IPS-11a (cell line): ENCODE measurements around the gene CPNE6.
A peak's percentile ranks its signal among the peaks of the same experiment; 100 is the strongest.

ENCODE experiments used
- H3K4me3 ChIP-seq: one replicate; pipeline ENCODE4 v1.5.1; 2013; ENCODE audit warnings: low read depth, low read length, control low read depth

Gene CPNE6

DNA sequence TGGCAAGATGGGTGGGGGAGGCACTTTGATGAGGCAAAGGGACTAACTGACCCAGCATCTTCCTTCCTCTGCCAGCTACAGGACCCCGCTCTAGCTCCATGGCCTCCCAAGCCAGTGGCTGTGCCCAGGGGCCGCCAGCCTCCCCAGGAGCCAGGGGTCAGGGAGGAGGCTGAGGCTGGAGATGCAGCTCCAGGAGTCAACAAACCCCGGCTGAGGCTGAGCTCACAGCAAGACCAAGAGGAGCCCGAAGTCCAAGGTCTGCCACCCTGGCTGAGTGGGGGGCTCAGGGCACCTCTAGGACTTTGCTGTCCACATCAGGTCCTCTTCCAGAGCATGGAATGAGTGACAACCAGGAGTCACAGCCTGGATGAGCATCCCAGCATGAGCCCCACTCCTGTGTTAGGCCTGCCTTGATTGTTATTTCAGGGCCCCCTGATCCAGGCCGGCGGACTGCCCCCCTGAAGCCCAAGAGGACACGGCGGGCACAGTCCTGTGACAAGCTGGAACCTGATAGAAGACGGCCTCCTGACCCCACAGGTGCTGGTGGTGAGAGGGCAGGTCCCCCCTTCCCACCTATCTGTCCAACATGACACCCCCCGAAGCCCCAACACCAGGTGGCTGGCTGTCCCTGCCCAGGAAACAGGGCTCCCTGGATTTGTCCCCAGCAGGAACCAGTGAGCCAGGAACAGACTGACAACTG is 2.5 kb upstream of the CPNE6 start:
- H3K4me3 ChIP-seq: no peak overlapping the region

DNA sequence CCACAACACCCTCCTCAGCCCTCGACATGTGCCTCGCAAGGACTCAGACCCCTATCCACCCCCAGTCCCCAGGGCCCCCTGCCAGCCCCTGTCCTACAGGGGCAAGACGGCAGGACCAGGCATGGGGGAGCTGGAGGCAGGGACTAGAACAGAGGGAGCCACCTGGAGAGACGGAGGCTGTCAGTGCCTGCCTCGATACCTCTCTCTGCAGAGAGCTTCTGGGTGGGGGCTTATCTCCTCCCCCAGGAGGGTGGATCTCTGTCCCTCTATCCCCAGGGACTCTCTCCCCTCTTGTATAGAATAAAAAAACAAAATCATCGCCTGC is 2.0 kb upstream of the CPNE6 start:
- H3K4me3 ChIP-seq: no peak overlapping the region

DNA sequence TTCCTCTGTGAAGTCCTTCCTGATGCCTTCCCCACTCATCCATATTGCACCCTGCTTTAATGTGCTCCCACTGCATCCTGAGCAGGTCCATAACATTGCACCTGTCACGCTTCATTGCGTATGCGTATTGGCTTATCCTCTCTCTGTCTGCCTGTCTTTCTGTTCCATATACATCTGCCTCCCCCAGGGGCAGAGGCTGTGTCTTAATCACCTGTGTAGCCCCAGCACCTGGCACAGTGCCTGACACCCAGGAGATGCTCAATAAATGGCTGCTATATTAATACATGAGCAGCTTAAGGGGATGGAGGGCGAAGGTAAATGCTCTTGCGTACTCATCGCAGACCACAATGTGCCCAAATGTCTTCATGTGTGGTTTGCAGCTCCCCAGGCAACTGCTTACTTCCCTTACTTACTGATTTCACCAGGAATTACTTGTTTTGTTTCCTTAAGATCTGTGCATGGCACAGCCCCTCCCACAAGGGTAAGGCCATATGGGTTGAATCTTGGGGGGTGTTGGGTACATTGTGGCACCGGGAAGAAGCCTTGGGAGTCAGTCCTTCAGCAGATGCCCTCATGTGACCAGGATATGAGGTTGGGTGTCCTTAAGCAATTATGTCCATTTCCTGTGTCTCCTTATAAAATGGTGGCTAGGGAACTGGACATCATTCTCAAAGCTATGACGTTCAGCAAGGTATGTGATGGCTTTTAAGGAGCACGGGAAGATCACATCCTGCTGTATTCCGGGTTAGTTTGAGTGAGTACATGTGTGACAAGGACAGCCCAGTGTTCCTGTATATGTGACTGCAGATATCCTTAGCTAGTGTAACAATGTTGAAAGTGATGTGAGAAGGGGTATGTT is 848 bp upstream of the CPNE6 start:
- H3K4me3 ChIP-seq: no peak overlapping the region

DNA sequence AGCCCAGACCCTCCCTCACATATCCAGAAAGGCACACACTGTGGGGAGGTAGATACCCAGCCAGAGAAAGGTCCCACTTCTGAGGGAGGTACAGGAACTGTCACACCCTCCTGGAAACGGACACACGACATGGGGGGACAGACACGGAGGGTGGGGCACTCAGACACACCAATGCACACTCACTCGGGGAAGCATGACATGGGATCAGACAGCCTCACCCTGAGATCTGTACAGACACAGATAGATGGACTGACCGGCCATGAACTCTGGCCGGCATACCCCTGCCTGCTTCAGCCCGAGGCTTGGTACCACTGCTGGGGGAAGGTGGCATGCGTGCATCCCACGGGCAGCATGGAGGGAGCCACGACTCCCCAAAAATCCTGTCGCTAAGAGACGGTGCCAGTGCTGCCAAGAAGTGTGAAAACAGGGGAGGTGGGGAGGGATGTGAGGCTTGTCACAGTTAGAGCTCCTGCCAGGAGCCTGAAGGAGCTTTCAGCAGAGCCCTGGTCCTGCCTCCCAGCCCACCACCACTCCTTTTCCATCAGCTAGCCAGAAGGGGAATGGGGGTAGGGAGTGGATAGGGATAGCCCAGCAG is 571 bp downstream of the CPNE6 start:
- no peak overlapping the region for H3K4me3 ChIP-seq

DNA sequence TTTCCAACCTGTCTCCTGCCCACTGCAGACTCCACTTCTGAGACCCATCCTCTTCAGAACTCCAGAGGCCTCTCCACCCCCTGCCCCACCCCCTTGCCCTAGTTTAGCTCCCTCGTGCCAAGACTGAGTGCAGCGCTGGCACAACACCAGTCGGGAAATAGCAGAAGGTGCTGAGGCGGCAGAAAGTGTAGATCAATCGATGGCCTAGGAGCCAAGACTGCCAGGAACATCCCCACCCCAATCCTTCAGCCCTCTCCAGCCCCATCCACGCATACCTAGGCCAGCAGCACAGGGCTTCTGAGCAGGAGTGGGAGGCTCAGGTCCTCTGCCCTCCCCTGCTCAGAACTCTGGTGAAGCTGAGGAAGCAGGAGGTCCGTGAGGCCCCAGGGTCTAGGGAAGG is 1.1 kb downstream of the CPNE6 start:
- no peak overlapping the region for H3K4me3 ChIP-seq

DNA sequence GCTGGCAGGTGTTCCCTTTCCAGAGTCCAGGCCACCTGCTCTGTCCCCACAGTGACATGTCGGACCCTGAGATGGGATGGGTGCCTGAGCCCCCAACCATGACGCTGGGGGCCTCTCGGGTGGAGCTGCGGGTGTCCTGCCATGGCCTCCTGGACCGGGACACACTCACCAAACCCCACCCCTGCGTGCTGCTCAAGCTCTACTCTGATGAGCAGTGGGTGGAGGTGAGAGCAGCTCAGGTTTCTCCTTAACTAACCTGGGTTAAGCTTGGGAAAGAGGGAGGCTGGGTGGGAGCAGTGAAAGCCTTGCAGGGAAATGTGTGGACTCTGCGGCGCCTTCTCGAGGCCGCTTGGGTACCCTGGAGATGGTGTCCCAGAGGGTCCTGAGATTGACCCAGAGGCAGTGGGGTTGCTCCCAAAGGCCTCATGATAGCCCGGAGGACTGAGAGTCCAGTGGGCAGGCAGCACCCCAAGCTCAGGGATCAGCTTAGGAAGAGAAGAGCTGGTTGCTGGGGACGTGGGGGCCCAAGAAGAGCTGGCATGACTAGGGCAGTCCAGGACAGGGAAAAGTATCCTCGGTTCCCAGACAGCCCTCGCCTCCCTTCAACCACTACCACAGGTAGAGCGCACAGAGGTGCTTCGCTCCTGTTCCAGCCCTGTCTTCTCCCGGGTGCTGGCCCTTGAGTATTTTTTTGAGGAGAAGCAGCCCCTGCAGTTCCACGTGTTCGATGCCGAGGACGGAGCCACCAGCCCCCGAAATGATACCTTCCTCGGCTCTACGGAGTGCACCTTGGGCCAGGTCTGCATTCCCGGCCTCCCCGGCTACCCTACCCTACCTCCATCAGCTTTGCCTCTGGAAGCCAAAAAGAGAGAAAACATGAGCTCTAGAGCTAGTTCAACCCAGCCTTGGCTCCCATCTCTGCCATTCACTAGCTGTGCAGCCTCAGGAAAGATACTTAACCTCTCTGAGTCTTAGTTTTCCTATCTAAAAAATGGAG is 1.8 kb downstream of the CPNE6 start:
- no peak overlapping the region for H3K4me3 ChIP-seq

DNA sequence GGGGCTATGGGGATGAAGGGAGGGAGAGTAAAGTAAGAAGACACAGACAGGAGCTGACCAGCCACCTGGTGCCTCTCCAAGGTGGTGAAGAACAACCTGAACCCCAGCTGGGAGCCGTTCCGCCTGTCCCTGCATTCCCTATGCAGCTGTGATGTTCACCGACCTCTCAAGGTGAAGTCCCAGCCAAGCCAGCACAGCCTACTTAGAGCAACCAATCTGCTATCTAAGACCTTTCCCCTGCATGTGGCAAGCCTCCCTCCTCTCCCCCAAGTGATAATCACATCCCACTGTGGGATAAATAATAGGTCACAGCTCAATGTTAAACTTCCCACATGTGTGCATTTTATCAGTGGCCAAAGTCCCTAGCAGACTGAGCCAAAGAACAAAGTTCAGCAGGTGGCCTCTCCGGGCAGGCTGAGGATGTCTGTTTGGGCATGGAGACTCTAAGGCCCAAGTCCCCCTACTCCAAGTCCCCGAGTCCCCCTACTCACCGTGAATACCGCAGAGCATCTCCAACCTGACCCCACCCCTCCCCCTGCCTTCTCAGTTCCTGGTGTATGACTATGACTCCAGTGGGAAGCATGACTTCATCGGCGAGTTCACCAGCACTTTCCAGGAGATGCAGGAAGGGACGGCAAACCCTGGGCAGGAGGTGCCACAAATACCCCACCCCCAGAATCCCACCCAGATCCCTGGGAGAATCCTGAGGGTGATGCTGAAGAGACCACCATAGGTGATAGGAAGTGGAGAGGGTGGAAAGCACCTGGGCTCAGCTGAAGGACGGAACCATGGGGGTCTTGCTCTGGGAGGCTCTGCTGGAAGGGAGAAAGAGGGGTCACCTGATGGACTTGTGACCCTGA is 3.5 kb downstream of the CPNE6 start:
- H3K4me3 ChIP-seq: no peak overlapping the region

DNA sequence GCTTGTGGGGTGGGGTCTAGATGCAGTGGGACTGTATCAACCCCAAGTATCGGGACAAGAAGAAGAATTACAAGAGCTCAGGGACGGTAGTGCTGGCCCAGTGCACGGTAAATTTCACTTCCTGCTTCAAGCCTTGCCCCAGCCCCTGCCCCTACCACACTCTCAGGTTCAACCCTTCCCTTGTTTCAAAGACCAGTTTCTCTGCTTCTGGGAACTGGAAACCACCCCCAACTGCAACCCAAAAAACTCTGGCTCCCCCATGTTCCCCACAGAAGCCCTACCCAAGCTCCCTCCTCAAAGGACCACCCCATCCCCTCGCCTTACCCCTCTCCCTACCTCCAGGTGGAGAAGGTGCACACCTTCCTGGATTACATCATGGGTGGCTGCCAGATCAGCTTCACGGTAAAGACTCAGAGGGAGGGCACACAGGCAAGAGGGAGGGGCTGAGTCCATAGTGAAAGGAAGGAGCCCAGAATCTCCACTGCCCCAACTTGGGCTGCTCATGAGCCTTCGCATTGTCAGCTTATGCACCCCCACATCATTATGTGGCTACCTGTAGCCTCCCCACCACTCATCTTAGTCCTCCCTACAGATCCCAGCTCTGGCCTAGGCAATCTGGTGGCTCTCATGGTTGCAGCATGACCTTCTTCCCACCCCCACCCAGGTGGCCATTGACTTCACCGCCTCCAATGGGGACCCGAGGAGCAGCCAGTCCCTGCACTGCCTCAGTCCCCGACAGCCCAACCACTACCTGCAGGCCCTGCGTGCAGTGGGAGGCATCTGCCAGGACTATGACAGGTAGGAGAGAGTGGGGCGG is 4.3 kb downstream of the CPNE6 start:
- H3K4me3 ChIP-seq: no peak overlapping the region

DNA sequence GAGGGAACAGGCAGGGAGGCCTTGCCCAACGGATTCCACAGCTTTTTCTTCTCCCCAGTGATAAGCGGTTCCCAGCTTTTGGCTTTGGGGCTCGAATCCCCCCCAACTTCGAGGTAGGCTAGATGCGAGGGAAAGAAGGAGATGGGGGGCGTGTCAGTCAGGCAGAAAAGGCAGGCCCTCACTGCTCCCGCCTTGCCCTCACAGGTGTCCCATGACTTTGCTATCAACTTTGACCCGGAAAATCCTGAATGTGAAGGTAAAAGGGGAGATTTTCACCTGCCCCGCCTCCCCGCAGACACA is 4.9 kb downstream of the CPNE6 start:
- H3K4me3 ChIP-seq: no peak overlapping the region

DNA sequence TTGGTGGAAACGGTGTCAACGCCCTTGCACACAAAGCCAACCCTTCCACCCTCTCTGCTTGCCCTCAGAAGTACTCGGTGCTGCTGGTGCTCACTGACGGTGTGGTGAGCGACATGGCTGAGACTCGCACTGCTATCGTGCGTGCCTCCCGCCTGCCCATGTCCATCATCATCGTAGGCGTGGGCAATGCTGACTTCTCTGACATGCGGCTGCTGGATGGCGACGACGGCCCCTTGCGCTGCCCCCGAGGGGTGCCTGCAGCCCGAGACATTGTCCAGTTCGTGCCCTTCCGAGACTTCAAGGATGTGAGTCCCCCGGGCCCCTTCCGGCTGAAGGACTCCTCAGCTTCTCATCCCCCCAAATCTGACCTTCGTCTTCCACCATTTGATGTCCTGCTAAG is 5.7 kb downstream of the CPNE6 start:
- H3K4me3 ChIP-seq: no peak overlapping the region

DNA sequence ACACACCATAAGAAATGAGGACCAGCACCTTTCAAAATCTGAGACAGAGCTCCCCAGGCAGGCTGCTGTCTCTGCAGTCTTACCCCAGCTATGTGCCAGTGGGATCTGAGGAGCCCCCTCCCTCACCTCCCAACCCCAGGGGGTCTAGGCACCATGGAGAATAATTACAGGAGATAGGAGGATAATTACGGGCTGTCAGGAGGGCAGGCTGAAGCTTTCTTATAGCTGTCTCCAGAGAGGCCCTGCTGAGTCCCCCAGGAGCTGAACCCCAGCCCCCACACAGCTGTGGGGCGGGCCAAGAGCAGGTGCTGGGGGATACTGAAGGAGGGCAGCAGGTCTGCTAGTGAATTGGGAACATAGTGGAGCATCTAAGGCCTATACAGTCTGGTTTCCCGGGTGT is 6.8 kb downstream of the CPNE6 start:
- no peak overlapping the region for H3K4me3 ChIP-seq

DNA sequence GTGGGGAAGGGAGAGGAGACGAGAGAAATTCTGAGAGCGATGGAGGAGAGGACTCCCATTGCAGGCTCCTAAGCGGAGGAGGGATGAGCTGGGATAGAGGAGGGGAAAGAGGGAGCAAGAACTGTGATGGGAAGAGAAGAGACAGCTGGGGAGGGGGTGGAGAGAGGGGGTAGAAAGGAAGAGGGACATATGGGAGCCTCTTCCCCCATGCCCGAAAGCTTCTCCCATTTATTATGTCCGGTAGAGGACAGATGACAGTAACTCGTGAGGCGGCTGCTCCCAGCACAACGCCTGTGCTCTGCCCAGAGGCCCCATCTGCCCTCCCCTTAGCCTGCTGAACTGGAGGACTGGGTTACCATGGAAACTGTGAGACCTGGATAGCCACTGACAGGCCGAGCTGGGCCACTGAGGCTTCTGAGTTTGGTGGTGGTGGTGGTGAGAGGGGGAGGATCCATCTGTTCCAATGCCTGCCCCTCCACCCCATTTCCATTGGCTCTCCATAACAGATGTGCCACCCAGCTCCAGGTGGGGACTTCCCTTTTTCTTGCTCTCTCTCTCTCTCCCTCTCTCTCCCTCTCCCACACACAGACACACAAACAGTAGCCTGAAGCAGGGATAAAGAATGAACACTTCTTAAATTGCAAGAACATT is 8.3 kb downstream of the CPNE6 start:
- H3K4me3 ChIP-seq: no peak overlapping the region

DNA sequence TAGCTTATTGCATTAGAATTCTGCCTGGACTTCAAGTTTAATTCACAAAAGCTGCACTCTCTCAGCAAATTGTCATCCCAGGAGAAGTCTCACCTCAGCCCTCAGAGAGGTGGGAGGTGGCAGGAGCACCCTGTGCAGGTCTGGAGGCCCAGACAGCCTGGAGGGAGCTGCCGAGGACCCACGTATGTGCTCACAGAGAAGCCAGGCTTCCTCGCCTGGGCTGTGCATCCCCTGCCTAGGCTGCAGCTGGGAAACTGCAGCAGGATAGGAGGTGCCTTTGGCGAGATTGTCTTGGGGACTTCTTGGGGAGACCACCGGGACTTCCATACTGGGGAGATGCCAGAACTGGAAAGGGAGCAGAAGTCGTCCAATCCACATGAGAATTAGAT is 8.8 kb downstream of the CPNE6 start:
- no peak overlapping the region for H3K4me3 ChIP-seq

DNA sequence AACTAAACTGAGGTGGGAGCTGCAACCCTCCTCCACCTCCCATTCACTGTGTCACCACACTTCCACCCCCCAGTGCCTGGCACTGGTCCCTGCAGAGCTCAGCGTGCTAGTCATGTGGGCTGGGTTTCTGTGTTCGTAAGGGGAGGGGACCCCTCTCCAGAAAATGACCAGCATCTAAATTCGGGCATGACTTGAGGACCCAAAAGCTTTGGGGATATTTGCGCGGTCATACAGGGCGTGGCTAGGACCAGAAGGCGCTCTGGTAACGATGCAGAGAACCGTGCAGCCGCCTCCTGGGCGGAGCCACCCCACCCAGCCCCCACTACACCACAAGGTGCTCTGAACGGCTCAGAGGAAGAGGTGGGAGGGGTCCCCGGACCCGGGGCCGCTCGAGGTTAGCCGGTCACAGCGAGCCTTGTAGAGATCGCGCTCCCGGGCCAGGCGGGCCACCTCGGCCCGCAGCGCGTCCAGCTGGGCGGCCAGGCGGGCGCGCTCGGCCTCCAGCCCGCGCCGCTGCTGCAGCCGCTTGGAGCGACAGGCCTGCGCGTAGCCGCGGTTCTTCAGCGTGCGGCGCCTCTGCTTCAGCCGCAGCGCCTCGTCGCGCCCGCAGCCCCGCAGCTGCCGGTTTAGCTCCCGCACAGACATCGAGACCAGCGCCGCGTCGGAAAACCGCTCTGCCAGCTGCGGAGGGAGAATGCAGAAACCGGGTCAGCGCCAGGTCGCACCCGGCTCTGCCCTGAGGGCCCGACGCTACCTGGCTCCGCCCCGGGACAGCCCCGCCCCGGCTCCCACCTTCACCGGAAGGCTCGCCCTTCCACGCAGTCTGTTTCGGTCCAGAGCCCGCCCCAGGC is 9.8 kb downstream of the CPNE6 start:
- peak overlapping the region; percentile 60 for H3K4me3 ChIP-seq

DNA sequence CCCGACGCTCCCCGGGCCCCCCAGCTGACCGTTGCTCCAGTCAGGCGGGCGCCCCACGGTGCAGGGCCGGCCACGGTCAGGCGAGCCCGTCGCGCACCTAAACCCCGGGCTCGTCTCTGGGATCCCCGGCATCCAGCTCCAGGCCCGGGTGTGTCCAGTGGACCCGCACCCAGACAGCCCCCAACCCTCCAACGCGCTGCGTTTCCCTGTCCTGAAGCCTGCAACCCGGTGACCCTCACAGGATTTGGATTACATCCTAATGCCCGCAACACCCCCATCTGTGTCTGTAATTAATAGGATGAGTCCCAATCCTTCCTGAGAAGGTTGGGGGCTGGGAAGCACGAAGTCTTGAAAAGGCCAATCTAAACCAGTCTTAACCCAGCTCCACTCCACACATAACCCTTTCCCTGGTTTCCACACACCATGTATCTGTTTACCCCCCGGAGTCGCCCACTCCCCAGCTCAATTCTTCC is 10.4 kb downstream of the CPNE6 start:
- peak overlapping the region; percentile 60 for H3K4me3 ChIP-seq

DNA sequence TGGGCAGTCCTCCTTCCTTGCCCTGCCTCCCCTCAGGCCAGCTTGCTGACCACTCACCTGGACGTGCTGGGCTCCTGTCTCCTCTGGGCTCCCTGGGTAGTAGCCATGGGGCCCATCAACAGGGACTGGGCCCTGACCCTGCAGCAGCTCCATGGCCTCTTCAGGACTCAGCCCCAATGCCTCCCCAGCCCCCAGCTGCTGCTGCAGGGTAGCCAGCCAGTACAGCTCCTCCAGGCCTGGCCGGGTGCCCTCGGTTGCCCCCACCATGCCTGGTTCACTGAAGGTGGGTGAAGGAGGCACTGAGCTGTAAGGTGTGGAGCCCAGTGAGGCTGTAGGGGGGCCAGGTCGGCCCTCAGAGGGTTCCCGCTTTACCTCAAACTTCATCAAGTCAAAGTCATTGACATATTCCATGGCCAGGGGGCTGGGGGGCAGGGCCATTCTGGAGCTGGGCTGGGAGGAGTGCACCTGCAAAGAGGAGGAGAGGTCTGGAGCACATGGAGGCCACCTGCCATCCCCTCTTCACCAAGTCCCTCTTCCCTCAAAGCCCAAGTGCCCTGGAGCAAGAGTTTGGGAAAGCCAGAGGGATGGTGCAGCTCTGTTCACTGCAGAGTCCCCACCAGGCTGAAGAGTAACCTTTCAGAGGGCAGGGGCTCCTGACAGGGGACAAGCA is 11.2 kb downstream of the CPNE6 start:
- no peak overlapping the region for H3K4me3 ChIP-seq

DNA sequence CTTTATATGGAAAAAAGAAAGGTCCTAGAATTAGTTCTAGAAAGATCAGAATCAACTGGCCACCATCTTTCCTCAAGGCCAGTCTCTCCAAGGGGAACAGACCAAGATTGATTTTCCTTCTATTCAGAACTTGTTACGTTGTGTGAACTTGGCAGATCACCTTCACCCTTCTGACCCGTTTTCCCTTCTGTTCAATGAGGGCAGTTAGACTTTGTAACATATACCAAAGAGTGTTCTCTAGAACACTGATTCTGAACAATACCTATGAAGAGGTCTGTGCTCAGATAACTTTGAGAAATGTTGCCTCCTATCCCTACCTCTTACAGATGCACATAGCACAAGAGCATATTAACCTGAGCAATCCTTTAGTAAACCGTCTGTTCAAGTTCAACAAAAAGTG is 12.1 kb downstream of the CPNE6 start:
- H3K4me3 ChIP-seq: no peak overlapping the region
